Measurements from ENCODE around the gene CHKB. TPM values are rescaled to one million over a fixed set of nuclear protein-coding genes. Genes with fewer than 3 reads are reported as not detected.

CHKB gene
- total and polyA plus RNA-seq, 4 experiments from 2014 or later = 30.7 to 196 (median 109) TPM

GRCh38 chr22:50572965-50573364 lies 9.7 kb downstream of the CHKB start:
- H3K9me3 ChIP-seq (ENCODE audit: control insufficient read depth in 1 of 2, low read length in 2 of 2) = no peaks in the 10 kb centered on the region
- Mint-ChIP-seq H3K27me3 (no peaks in the 10 kb centered on the region), H3K4me1 (peaks cover 0 to 10% (median 5%) of the 10 kb centered on the region in 4 donors), H3K4me3 (no peak overlapping the region), H3K9me3 (no peaks in the 10 kb centered on the region), H3K36me3 (peaks cover 21 to 31% of the 10 kb centered on the region in 2 donors), H3K27ac (no peak overlapping the region)
- no peak for DNase-seq
- H3K4me1 ChIP-seq (ENCODE audit: insufficient read depth, low read length) = peaks cover 4% of the 10 kb centered on the region
- H3K27me3 ChIP-seq (ENCODE audit: insufficient read depth, low read length) = no peaks in the 10 kb centered on the region
- no peak overlapping the region for H3K4me3 ChIP-seq (ENCODE audit: low read length in 2 of 2)
- POLR2A ChIA-PET (ENCODE audit: partially characterized antibody) = interaction anchor here (1.0 to 1.4 kb wide), 4 partner anchors 10 to 65 kb away, joined by 3 read pairs; partner anchors contain the start of genes LMF2, NCAPH2 and SYCE3
- CTCF ChIA-PET (ENCODE audit: partially characterized antibody) = interaction anchor here (0.9 to 1.5 kb wide), 3 partner anchors 10 to 33 kb away, joined by 3 to 4 read pairs (median 3); partner anchors contain the start of gene SYCE3
- H3K36me3 ChIP-seq (ENCODE audit: insufficient read depth, low read length) = peaks cover 25% of the 10 kb centered on the region
- no peak overlapping the region for H3K27ac ChIP-seq (ENCODE audit: low read depth, low read length)
- intact Hi-C loops (cut with micrococcal nuclease) = no loop called here

- CTCF ChIA-PET (ENCODE audit: partially characterized antibody) = interaction anchor here (0.9 to 1.5 kb wide), 3 partner anchors 23 to 46 kb away, joined by 3 to 4 read pairs (median 4); partner anchors contain the start of gene SCO2
- peaks cover 20 to 28% of the 10 kb centered on the region in 2 donors for H3K36me3 Mint-ChIP-seq
- DNase-seq = no peak
- intact Hi-C loops (cut with micrococcal nuclease) = no loop called here
- peaks cover 0 to 5% (median 0%) of the 10 kb centered on the region in 4 donors for H3K4me1 Mint-ChIP-seq
- Histone ChIP-seq H3K27ac (ENCODE audit: low read depth, low read length) (no peak overlapping the region), H3K4me1 (ENCODE audit: insufficient read depth, low read length) (no peaks in the 10 kb centered on the region), H3K27me3 (ENCODE audit: insufficient read depth, low read length) (no peaks in the 10 kb centered on the region), H3K36me3 (ENCODE audit: insufficient read depth, low read length) (peaks cover 25% of the 10 kb centered on the region), H3K9me3 (ENCODE audit: control insufficient read depth in 1 of 2, low read length in 2 of 2) (no peaks in the 10 kb centered on the region), H3K4me3 (ENCODE audit: low read length in 2 of 2) (no peak overlapping the region)
- POLR2A ChIA-PET (ENCODE audit: partially characterized antibody) = interaction anchor here (1.2 to 1.5 kb wide), 3 partner anchors 11 to 64 kb away, joined by 3 to 4 read pairs (median 3); partner anchors contain the start of genes CHKB, LMF2 and NCAPH2
- H3K27ac Mint-ChIP-seq = no peak overlapping the region
- no peaks in the 10 kb centered on the region for H3K9me3 Mint-ChIP-seq
- H3K4me3 Mint-ChIP-seq = no peak overlapping the region
- H3K27me3 Mint-ChIP-seq = no peaks in the 10 kb centered on the region
These were observed 11.1 kb downstream of the CHKB start for GRCh38 chr22:50571264-50572175.

- Mint-ChIP-seq H3K4me3 (no peak overlapping the region), H3K27ac (no peak overlapping the region), H3K9me3 (no peaks in the 10 kb centered on the region), H3K36me3 (peaks cover 20 to 24% of the 10 kb centered on the region in 2 donors), H3K27me3 (no peaks in the 10 kb centered on the region), H3K4me1 (peaks cover 0 to under 1% (median 0%) of the 10 kb centered on the region in 4 donors)
- H3K9me3 ChIP-seq (ENCODE audit: control insufficient read depth in 1 of 2, low read length in 2 of 2) = no peaks in the 10 kb centered on the region
- no peaks in the 10 kb centered on the region for H3K4me1 ChIP-seq (ENCODE audit: insufficient read depth, low read length)
- DNase-seq = no peak
- ChIA-PET POLR2A (ENCODE audit: partially characterized antibody) (interaction anchor here (1.0 to 1.5 kb wide), 2 partner anchors 26 to 45 kb away, joined by 4 read pairs; partner anchors contain the start of gene SCO2), CTCF (ENCODE audit: partially characterized antibody) (no interaction called here)
- no peak overlapping the region for H3K4me3 ChIP-seq (ENCODE audit: low read length in 2 of 2)
- intact Hi-C loops (cut with micrococcal nuclease) = no loop called here
- no peaks in the 10 kb centered on the region for H3K27me3 ChIP-seq (ENCODE audit: insufficient read depth, low read length)
- peaks cover 25% of the 10 kb centered on the region for H3K36me3 ChIP-seq (ENCODE audit: insufficient read depth, low read length)
- H3K27ac ChIP-seq (ENCODE audit: low read depth, low read length) = no peak overlapping the region
These were observed 11.8 kb downstream of the CHKB start for GRCh38 chr22:50570861-50571260.

GRCh38 chr22:50569896-50570535 lies 12.6 kb downstream of the CHKB start:
- ChIA-PET CTCF (ENCODE audit: partially characterized antibody) (interaction anchor here (1.0 kb wide), 1 partner anchor 45 kb away, joined by 3 read pairs; the partner anchor contains the start of gene SCO2), POLR2A (ENCODE audit: partially characterized antibody) (interaction anchor here (1.0 to 1.5 kb wide), 2 partner anchors 25 to 44 kb away, joined by 4 read pairs; partner anchors contain the start of gene SCO2)
- Mint-ChIP-seq H3K27me3 (no peaks in the 10 kb centered on the region), H3K27ac (no peak overlapping the region), H3K4me3 (no peak overlapping the region), H3K36me3 (peaks cover 20 to 24% of the 10 kb centered on the region in 2 donors), H3K4me1 (no peaks in the 10 kb centered on the region), H3K9me3 (no peaks in the 10 kb centered on the region)
- intact Hi-C loops (cut with micrococcal nuclease) = no loop called here
- no peaks in the 10 kb centered on the region for H3K27me3 ChIP-seq (ENCODE audit: insufficient read depth, low read length)
- no peaks in the 10 kb centered on the region for H3K4me1 ChIP-seq (ENCODE audit: insufficient read depth, low read length)
- DNase-seq = no peak
- no peaks in the 10 kb centered on the region for H3K9me3 ChIP-seq (ENCODE audit: control insufficient read depth in 1 of 2, low read length in 2 of 2)
- H3K27ac ChIP-seq (ENCODE audit: low read depth, low read length) = no peak overlapping the region
- H3K4me3 ChIP-seq (ENCODE audit: low read length in 2 of 2) = no peak overlapping the region
- H3K36me3 ChIP-seq (ENCODE audit: insufficient read depth, low read length) = peaks cover 25% of the 10 kb centered on the region

- CTCF ChIA-PET (ENCODE audit: partially characterized antibody) = no interaction called here
These were observed 13.6 kb downstream of the CHKB start for GRCh38 chr22:50569041-50569459.

GRCh38 chr22:50568626-50569025 lies 14.0 kb downstream of the CHKB start:
- no peak for DNase-seq
- H3K36me3 ChIP-seq (ENCODE audit: insufficient read depth, low read length) = peaks cover 25% of the 10 kb centered on the region
- H3K4me3 ChIP-seq (ENCODE audit: low read length in 2 of 2) = no peak overlapping the region
- intact Hi-C loops (cut with micrococcal nuclease) = no loop called here
- Mint-ChIP-seq H3K4me1 (peaks cover 1 to 2% (median 2%) of the 10 kb centered on the region in 4 donors), H3K36me3 (peaks cover 20 to 24% of the 10 kb centered on the region in 2 donors), H3K27ac (no peak overlapping the region), H3K4me3 (no peak overlapping the region), H3K27me3 (peaks cover 0 to 2% of the 10 kb centered on the region in 2 donors), H3K9me3 (no peaks in the 10 kb centered on the region)
- H3K27me3 ChIP-seq (ENCODE audit: insufficient read depth, low read length) = no peaks in the 10 kb centered on the region
- POLR2A ChIA-PET (ENCODE audit: partially characterized antibody) = interaction anchor here (0.6 kb wide), 1 partner anchor 14 kb away, joined by 3 read pairs; the partner anchor contains the start of gene CHKB
- peaks cover 1% of the 10 kb centered on the region for H3K4me1 ChIP-seq (ENCODE audit: insufficient read depth, low read length)
- no peak overlapping the region for H3K27ac ChIP-seq (ENCODE audit: low read depth, low read length)
- H3K9me3 ChIP-seq (ENCODE audit: control insufficient read depth in 1 of 2, low read length in 2 of 2) = no peaks in the 10 kb centered on the region
- CTCF ChIA-PET (ENCODE audit: partially characterized antibody) = no interaction called here

More at GRCh38 chr22:50569041-50569459, 13.6 kb downstream of the CHKB start:
- no peak overlapping the region for H3K4me3 Mint-ChIP-seq
- no peak for DNase-seq
- Histone ChIP-seq H3K27ac (ENCODE audit: low read depth, low read length) (no peak overlapping the region), H3K27me3 (ENCODE audit: insufficient read depth, low read length) (no peaks in the 10 kb centered on the region), H3K36me3 (ENCODE audit: insufficient read depth, low read length) (peaks cover 25% of the 10 kb centered on the region), H3K4me3 (ENCODE audit: low read length in 2 of 2) (no peak overlapping the region), H3K4me1 (ENCODE audit: insufficient read depth, low read length) (no peaks in the 10 kb centered on the region), H3K9me3 (ENCODE audit: control insufficient read depth in 1 of 2, low read length in 2 of 2) (no peaks in the 10 kb centered on the region)
- H3K9me3 Mint-ChIP-seq = no peaks in the 10 kb centered on the region
- intact Hi-C loops (cut with micrococcal nuclease) = no loop called here
- no peaks in the 10 kb centered on the region for H3K4me1 Mint-ChIP-seq
- peaks cover 20 to 24% of the 10 kb centered on the region in 2 donors for H3K36me3 Mint-ChIP-seq
- H3K27me3 Mint-ChIP-seq = peaks cover 0 to 2% of the 10 kb centered on the region in 2 donors
- POLR2A ChIA-PET (ENCODE audit: partially characterized antibody) = interaction anchor here (0.6 kb wide), 1 partner anchor 14 kb away, joined by 3 read pairs; the partner anchor contains the start of gene CHKB
- H3K27ac Mint-ChIP-seq = peak overlapping the region in 1 of 7 donors; percentile 25

Measured in CD4-positive, alpha-beta memory T cell (primary cell).